SK-N-MC (cell line): Measurements from ENCODE around the gene FADS2.

ENCODE experiments used
- FOXP2 ChIP-seq: optimal IDR thresholded peaks from 2 replicates; pipeline ENCODE3; 2011; ENCODE audit warnings: mild to moderate bottlenecking, moderate library complexity; ENCODE audit not compliant: insufficient read depth; ENCODE audit errors: extremely low read length, control extremely low read depth
- POLR2AphosphoS5 ChIP-seq: IDR thresholded peaks from 2 replicates; pipeline ENCODE4 v1.6.1; 2012; ENCODE audit warnings: mild to moderate bottlenecking, low read depth, low read length, borderline replicate concordance

DNA sequence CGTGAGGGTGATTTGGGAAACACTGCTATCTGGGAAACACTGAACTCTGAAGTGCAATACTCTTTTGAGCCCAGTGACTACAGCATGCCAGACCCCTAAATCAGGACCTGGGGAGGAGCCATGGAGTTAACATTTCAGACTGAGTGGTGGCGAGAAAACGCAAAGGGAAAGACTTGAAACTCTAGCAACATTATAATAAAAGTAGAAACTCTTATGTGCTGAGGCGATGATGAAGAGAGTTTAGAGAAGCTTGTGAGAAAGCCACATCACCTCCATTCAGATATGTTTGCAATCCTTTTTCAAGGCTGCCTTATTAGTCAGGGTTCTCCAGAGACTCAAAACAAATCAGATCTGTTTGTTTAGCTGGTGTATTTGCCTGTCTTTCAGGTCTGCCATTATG, 33.5 kb upstream of the FADS2 start:
- TF ChIP-seq FOXP2 (no peak), POLR2AphosphoS5 (no peak)
